ENCODE results near the gene PPIL1. TPM values are rescaled to one million over a fixed set of nuclear protein-coding genes. Genes with fewer than 3 reads are reported as not detected.
A peak's percentile ranks its signal among the peaks of the same experiment; 100 is the strongest.

Gene PPIL1
- total and polyA plus RNA-seq, 2 experiments from 2014 or later = 20.4 to 27.1 TPM

DNA sequence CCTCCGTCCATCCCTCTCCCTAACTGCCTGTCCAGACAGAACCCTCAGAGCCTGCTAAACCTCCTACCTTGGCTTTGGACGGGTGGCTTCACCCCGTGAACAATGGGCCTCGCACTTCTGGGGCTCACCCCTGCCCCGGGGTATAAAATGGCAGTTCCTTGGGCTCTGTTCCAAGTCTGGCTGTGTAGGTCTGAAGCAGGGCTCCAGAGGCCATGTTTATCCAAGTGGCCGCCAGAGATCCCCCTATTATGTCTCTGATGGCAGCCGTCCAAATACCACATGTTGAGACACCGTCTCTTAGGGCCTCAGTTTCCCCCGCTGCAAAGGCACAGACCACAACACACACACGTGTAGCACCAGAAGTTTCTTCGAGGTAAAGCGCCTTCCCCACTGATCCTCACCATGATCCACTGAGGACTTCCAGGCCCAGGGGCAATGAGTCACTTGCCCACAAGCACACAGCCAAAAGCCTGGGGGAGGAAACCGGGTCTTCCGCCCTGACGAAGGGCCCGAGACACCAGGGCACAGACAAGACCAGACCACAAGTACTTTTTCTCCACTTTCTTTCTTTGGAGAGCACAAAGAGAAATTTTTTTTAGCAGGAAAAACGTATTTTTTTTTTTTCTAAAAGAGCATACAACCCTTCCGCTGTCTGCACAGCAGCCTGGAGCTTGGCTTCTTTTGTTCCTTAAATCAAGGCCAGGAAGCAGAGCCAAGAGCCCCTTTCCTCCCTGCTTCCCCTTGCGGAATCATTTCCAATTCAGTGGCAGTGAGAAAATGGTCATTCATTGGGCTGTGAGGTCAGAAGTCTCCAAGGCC is 47.1 kb downstream of the PPIL1 start:
- DNase-seq = peak; percentile 43
- H3F3A ChIP-seq (ENCODE audit: insufficient read depth) = no peaks in the 10 kb centered on the region
- H3K36me3 ChIP-seq (ENCODE audit: low read depth) = no peaks in the 10 kb centered on the region
- no peaks in the 10 kb centered on the region for H3K9me3 ChIP-seq (ENCODE audit: low read depth)
- no peaks in the 10 kb centered on the region for H3K27me3 ChIP-seq (replicated peaks; ENCODE audit: insufficient read depth)
- no peak overlapping the region for H3K4me3 ChIP-seq
- WGBS, 2 experiments (ENCODE audit: low coverage in 1 of 2, low lambda C conversion rate in 2 of 2, missing lambda C conversion rate in 2 of 2) = 79 to 82% methylated on average over 19 of the region's 19 CpGs
- no peak for TF ChIP-seq EZH2phosphoT487 (IDR thresholded peaks at IDR 0.05; ENCODE audit: insufficient read depth, low read depth)
- TF ChIP-seq EZH2 (IDR thresholded peaks at IDR 0.05; ENCODE audit: insufficient read depth, poor library complexity, severe bottlenecking) = no peak
- H4K20me1 ChIP-seq (ENCODE audit: insufficient read depth) = no peaks in the 10 kb centered on the region
- no peak overlapping the region for H3K9ac ChIP-seq
- H3K4me2 ChIP-seq (ENCODE audit: unreplicated experiment) = no peak overlapping the region
- no peaks in the 10 kb centered on the region for H3K79me2 ChIP-seq (ENCODE audit: insufficient read depth)
- H3K9me2 ChIP-seq (ENCODE audit: insufficient read depth) = no peaks in the 10 kb centered on the region
- no peak overlapping the region for H2AFZ ChIP-seq
- in situ Hi-C loops (cut with MboI) = no loop called here
- H3K4me1 ChIP-seq (ENCODE audit: insufficient read depth) = no peaks in the 10 kb centered on the region
- no peak overlapping the region for H3K27ac ChIP-seq

DNA sequence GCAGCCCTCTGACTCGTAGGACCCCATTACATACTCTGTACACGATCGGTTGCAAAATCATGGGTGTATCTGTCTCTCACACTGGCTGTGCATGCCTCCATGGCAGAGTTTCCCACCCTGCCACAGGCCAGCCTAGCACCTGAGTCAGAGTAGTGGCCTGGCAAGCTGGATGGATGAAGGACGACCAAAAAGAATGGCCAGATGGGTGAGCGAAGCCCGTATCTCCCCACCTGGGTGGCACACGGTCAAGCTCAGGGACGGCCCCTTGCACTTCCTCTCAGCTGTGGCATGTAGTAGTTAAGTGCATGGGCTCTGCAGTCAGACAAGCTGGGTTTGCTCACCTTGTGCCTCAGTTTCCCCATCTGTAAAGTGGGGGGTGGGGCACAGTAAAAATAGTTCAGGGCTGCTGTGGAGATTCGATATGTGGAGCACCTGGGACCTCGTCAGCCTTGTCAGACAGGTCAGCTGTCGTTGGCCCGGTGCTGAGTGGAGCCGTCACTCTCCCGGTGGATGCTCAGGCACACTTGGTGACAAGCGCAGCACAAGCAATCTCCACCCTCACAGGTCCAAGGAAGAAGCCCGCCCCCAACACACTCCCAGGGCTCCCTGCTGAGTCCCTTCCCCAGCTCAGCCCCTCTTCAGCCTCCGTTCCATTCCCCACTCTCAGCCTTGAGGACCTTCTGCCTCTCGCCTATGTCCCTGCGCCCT is 47.9 kb downstream of the PPIL1 start:
- Histone ChIP-seq H3K27me3 (replicated peaks; ENCODE audit: insufficient read depth) (no peaks in the 10 kb centered on the region), H3F3A (ENCODE audit: insufficient read depth) (no peaks in the 10 kb centered on the region), H4K20me1 (ENCODE audit: insufficient read depth) (no peaks in the 10 kb centered on the region), H3K27ac (no peak overlapping the region), H3K4me1 (ENCODE audit: insufficient read depth) (no peaks in the 10 kb centered on the region), H3K9me3 (ENCODE audit: low read depth) (no peaks in the 10 kb centered on the region), H3K79me2 (ENCODE audit: insufficient read depth) (no peaks in the 10 kb centered on the region), H3K9me2 (ENCODE audit: insufficient read depth) (no peaks in the 10 kb centered on the region), H3K36me3 (ENCODE audit: low read depth) (no peaks in the 10 kb centered on the region), H3K4me2 (ENCODE audit: unreplicated experiment) (no peak overlapping the region), H3K9ac (no peak overlapping the region), H2AFZ (no peak overlapping the region), H3K4me3 (no peak overlapping the region)
- in situ Hi-C loops (cut with MboI) = no loop called here
- WGBS, 2 experiments (ENCODE audit: low coverage in 1 of 2, low lambda C conversion rate in 2 of 2, missing lambda C conversion rate in 2 of 2) = 89% methylated on average over 19 of the region's 19 CpGs
- peak; percentile 29 for DNase-seq
- TF ChIP-seq EZH2phosphoT487 (IDR thresholded peaks at IDR 0.05; ENCODE audit: insufficient read depth, low read depth) = no peak
- no peak for TF ChIP-seq EZH2 (IDR thresholded peaks at IDR 0.05; ENCODE audit: insufficient read depth, poor library complexity, severe bottlenecking)

DNA sequence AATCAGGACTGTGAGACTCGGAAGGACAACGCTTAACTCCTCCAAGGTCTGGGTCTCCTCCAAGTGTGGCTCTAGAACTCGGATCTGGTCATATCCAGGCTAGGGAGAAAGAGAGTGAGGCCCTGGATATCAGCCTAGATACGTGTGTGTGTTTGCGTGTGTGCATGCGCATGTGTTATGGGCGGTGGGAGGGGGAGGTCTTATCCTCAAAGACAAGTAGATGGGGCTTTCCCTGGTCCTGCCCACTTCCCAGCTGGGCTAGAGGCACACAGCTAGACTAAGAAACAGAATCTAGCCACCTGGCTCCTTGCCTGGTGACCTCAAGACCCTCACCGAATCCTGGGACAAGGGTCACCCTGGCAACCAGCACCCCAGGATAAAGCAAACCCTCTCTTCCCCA is 48.6 kb downstream of the PPIL1 start:
- TF ChIP-seq EZH2 (IDR thresholded peaks at IDR 0.05; ENCODE audit: insufficient read depth, poor library complexity, severe bottlenecking) = no peak
- TF ChIP-seq EZH2phosphoT487 (IDR thresholded peaks at IDR 0.05; ENCODE audit: insufficient read depth, low read depth) = no peak
- H3F3A ChIP-seq (ENCODE audit: insufficient read depth) = 0 out of 2 replicates have a peak, but pooled peaks cover 2% of the 10 kb centered on the region
- H3K79me2 ChIP-seq (ENCODE audit: insufficient read depth) = no peaks in the 10 kb centered on the region
- H3K4me2 ChIP-seq (ENCODE audit: unreplicated experiment) = no peak overlapping the region
- in situ Hi-C loops (cut with MboI) = no loop called here
- H4K20me1 ChIP-seq (ENCODE audit: insufficient read depth) = no peaks in the 10 kb centered on the region
- WGBS, 2 experiments (ENCODE audit: low coverage in 1 of 2, low lambda C conversion rate in 2 of 2, missing lambda C conversion rate in 2 of 2) = 93 to 94% methylated on average over 8 of the region's 8 CpGs
- no peaks in the 10 kb centered on the region for H3K9me3 ChIP-seq (ENCODE audit: low read depth)
- H2AFZ ChIP-seq = no peak overlapping the region
- 0 out of 2 replicates have a peak, but pooled peaks cover 3% of the 10 kb centered on the region for H3K4me1 ChIP-seq (ENCODE audit: insufficient read depth)
- H3K36me3 ChIP-seq (ENCODE audit: low read depth) = no peaks in the 10 kb centered on the region
- H3K9ac ChIP-seq = no peak overlapping the region
- H3K27ac ChIP-seq = no peak overlapping the region
- H3K9me2 ChIP-seq (ENCODE audit: insufficient read depth) = no peaks in the 10 kb centered on the region
- H3K4me3 ChIP-seq = no peak overlapping the region
- no peaks in the 10 kb centered on the region for H3K27me3 ChIP-seq (replicated peaks; ENCODE audit: insufficient read depth)
- no peak for DNase-seq

DNA sequence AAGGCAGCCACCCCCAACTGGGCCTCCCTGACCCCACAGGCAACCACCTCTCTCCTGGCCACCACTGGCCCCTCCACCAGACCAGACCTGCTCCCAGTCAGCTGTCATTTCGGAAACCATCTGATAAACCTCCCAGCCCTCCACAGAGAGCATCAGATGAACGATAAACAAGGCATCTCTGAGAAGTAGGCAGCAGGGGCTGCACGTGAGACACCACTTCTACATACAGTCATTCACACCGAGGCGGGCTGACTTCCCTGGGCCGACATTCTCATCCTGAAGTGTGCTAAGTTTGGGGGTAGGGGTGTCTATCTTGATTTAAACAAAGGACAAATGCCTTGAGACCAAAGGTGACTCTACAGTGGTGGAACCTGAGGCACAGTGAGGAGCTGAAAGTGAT is 49.2 kb downstream of the PPIL1 start:
- no peak overlapping the region for H3K4me2 ChIP-seq (ENCODE audit: unreplicated experiment)
- no peaks in the 10 kb centered on the region for H3K27me3 ChIP-seq (replicated peaks; ENCODE audit: insufficient read depth)
- H3K9me2 ChIP-seq (ENCODE audit: insufficient read depth) = no peaks in the 10 kb centered on the region
- no peak overlapping the region for H2AFZ ChIP-seq
- no peak overlapping the region for H3K27ac ChIP-seq
- H3K9ac ChIP-seq = no peak overlapping the region
- no peaks in the 10 kb centered on the region for H3K79me2 ChIP-seq (ENCODE audit: insufficient read depth)
- H3F3A ChIP-seq (ENCODE audit: insufficient read depth) = peaks cover 7% of the 10 kb centered on the region; the same call in 1 of the 2 replicates
- no peaks in the 10 kb centered on the region for H3K36me3 ChIP-seq (ENCODE audit: low read depth)
- no peak for DNase-seq
- no peaks in the 10 kb centered on the region for H4K20me1 ChIP-seq (ENCODE audit: insufficient read depth)
- no peak overlapping the region for H3K4me3 ChIP-seq
- no peaks in the 10 kb centered on the region for H3K9me3 ChIP-seq (ENCODE audit: low read depth)
- 83 to 89% methylated on average over 6 of the region's 6 CpGs for WGBS, 2 experiments (ENCODE audit: low coverage in 1 of 2, low lambda C conversion rate in 2 of 2, missing lambda C conversion rate in 2 of 2)
- TF ChIP-seq EZH2phosphoT487 (IDR thresholded peaks at IDR 0.05; ENCODE audit: insufficient read depth, low read depth) (no peak), EZH2 (IDR thresholded peaks at IDR 0.05; ENCODE audit: insufficient read depth, poor library complexity, severe bottlenecking) (no peak)
- H3K4me1 ChIP-seq (ENCODE audit: insufficient read depth) = 0 out of 2 replicates have a peak, but pooled peaks cover 5% of the 10 kb centered on the region
- in situ Hi-C loops (cut with MboI) = no loop called here
